ENCODE results near the gene FCN3. TPM values are rescaled to one million over a fixed set of nuclear protein-coding genes. Genes with fewer than 3 reads are reported as not detected.

Gene FCN3
- total and polyA plus RNA-seq, 9 of the 15 experiments (the other 6 are each of a cell fraction or from before 2014, with no cell fraction given): 0.49 TPM; not detected in 8

DNA sequence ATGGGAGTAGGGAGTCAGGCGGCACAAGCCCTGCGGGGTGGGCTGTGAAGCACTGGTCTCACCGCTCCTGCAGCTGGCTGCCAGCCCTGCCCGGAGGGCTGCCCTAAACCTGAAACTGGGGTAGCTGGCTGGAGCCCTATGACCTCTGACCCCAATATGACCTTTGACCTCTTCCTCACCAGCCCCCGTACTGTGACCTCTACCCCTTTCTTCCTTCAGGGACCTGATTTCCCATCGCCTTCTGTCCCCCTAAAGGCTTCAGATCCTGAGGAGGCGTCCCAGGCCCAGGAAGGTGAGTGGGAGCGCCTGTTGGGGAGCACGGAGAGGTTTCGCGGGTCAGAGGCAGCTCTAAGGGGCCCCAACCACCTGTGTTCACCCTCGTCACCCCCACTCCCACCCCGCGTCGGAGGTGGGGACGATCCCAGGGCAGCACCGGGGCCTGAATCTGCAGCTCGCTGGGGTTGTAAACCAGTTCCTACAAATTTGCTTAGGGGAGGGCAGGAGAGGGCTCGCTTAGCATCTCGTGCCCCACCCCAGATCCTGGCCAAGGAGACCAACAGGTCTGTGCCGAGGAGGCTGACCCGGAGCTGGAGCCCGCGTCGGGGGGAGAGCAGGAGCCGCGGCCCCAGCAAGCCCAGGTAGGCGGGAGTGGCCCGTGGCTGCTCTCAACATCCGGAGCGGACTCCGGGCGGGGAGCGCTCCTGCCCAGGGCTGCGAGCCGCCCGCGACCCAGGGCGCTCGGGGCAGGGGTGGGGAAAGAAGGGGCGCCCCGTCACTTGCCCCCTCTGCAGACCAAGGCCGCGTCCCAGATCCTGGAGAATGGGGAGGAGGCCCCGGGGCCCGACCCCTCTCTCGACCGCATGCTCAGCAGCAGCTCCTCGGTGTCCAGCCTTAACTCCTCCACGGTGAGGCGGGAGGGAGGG lies 25.5 kb downstream of the FCN3 start (continued):
- TF ChIP-seq, protein P1, sequence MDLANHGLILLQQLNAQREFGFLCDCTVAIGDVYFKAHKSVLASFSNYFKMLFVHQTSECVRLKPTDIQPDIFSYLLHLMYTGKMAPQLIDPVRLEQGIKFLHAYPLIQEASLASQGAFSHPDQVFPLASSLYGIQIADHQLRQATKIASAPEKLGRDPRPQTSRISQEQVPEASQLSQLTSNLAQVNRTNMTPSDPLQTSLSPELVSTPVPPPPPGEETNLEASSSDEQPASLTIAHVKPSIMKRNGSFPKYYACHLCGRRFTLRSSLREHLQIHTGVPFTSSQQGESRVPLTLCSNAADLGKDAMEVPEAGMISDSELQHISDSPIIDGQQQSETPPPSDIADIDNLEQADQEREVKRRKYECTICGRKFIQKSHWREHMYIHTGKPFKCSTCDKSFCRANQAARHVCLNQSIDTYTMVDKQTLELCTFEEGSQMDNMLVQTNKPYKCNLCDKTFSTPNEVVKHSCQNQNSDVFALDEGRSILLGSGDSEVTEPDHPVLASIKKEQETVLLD (IDR thresholded peaks at IDR 0.05): no peak
- TF ChIP-seq TAF1 (IDR thresholded peaks at IDR 0.05; ENCODE audit: control insufficient read depth, extremely low read depth, insufficient read depth, low read length, severe bottlenecking): no peak
- no peak for TF ChIP-seq PTBP1 (IDR thresholded peaks at IDR 0.05; ENCODE audit: low read depth, low read length)
- peak; percentile 96 for TF ChIP-seq ZNF263 (CRISPR knock-in tag; IDR thresholded peaks at IDR 0.05; ENCODE audit: borderline replicate concordance)
- TF ChIP-seq, protein P2, sequence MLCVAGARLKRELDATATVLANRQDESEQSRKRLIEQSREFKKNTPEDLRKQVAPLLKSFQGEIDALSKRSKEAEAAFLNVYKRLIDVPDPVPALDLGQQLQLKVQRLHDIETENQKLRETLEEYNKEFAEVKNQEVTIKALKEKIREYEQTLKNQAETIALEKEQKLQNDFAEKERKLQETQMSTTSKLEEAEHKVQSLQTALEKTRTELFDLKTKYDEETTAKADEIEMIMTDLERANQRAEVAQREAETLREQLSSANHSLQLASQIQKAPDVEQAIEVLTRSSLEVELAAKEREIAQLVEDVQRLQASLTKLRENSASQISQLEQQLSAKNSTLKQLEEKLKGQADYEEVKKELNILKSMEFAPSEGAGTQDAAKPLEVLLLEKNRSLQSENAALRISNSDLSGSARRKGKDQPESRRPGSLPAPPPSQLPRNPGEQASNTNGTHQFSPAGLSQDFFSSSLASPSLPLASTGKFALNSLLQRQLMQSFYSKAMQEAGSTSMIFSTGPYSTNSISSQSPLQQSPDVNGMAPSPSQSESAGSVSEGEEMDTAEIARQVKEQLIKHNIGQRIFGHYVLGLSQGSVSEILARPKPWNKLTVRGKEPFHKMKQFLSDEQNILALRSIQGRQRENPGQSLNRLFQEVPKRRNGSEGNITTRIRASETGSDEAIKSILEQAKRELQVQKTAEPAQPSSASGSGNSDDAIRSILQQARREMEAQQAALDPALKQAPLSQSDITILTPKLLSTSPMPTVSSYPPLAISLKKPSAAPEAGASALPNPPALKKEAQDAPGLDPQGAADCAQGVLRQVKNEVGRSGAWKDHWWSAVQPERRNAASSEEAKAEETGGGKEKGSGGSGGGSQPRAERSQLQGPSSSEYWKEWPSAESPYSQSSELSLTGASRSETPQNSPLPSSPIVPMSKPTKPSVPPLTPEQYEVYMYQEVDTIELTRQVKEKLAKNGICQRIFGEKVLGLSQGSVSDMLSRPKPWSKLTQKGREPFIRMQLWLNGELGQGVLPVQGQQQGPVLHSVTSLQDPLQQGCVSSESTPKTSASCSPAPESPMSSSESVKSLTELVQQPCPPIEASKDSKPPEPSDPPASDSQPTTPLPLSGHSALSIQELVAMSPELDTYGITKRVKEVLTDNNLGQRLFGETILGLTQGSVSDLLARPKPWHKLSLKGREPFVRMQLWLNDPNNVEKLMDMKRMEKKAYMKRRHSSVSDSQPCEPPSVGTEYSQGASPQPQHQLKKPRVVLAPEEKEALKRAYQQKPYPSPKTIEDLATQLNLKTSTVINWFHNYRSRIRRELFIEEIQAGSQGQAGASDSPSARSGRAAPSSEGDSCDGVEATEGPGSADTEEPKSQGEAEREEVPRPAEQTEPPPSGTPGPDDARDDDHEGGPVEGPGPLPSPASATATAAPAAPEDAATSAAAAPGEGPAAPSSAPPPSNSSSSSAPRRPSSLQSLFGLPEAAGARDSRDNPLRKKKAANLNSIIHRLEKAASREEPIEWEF (CRISPR knock-in tag; IDR thresholded peaks at IDR 0.05): no peak
- no peak for TF ChIP-seq SIN3A (IDR thresholded peaks at IDR 0.05; ENCODE audit: borderline replicate concordance in 2 of 2, control insufficient read depth in 1 of 2, low read depth in 2 of 2, low read length in 2 of 2)
- TF ChIP-seq, protein P3, sequence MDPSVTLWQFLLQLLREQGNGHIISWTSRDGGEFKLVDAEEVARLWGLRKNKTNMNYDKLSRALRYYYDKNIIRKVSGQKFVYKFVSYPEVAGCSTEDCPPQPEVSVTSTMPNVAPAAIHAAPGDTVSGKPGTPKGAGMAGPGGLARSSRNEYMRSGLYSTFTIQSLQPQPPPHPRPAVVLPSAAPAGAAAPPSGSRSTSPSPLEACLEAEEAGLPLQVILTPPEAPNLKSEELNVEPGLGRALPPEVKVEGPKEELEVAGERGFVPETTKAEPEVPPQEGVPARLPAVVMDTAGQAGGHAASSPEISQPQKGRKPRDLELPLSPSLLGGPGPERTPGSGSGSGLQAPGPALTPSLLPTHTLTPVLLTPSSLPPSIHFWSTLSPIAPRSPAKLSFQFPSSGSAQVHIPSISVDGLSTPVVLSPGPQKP (CRISPR knock-in tag; IDR thresholded peaks at IDR 0.05): no peak
- TF ChIP-seq PML (IDR thresholded peaks at IDR 0.05; ENCODE audit: low read length): no peak
- no peak for TF ChIP-seq ESRRB (CRISPR knock-in tag; IDR thresholded peaks at IDR 0.05; ENCODE audit: borderline replicate concordance)
- TF ChIP-seq, protein P4, sequence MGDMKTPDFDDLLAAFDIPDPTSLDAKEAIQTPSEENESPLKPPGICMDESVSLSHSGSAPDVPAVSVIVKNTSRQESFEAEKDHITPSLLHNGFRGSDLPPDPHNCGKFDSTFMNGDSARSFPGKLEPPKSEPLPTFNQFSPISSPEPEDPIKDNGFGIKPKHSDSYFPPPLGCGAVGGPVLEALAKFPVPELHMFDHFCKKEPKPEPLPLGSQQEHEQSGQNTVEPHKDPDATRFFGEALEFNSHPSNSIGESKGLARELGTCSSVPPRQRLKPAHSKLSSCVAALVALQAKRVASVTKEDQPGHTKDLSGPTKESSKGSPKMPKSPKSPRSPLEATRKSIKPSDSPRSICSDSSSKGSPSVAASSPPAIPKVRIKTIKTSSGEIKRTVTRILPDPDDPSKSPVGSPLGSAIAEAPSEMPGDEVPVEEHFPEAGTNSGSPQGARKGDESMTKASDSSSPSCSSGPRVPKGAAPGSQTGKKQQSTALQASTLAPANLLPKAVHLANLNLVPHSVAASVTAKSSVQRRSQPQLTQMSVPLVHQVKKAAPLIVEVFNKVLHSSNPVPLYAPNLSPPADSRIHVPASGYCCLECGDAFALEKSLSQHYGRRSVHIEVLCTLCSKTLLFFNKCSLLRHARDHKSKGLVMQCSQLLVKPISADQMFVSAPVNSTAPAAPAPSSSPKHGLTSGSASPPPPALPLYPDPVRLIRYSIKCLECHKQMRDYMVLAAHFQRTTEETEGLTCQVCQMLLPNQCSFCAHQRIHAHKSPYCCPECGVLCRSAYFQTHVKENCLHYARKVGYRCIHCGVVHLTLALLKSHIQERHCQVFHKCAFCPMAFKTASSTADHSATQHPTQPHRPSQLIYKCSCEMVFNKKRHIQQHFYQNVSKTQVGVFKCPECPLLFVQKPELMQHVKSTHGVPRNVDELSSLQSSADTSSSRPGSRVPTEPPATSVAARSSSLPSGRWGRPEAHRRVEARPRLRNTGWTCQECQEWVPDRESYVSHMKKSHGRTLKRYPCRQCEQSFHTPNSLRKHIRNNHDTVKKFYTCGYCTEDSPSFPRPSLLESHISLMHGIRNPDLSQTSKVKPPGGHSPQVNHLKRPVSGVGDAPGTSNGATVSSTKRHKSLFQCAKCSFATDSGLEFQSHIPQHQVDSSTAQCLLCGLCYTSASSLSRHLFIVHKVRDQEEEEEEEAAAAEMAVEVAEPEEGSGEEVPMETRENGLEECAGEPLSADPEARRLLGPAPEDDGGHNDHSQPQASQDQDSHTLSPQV (IDR thresholded peaks at IDR 0.05): peak; percentile 46; the same call in 1 of the 2 replicates
- TF ChIP-seq HNRNPH1 (optimal IDR thresholded peaks at IDR 0.05; ENCODE audit: low read depth, low read length): no peak
- no peak for TF ChIP-seq SIN3B (IDR thresholded peaks at IDR 0.05; ENCODE audit: low read depth)
- TF ChIP-seq TCF7 (IDR thresholded peaks at IDR 0.05; ENCODE audit: borderline replicate concordance): no peak
